Prostate gland (tissue), 2 donors: Measurements from ENCODE around the gene RHPN2.

Experiments
- POLR2AphosphoS5 ChIP-seq: sonication (generic); formaldehyde crosslinking; IDR thresholded peaks from one replicate; pipeline ENCODE4 v1.6.1; 2017; ENCODE audit warnings: antibody characterized with exemption
- TF ChIP-seq, protein P1 (sequence below), 4 experiments: fragments of 200-600 bp in 2 of 4; fragments of 450-650 bp in 2 of 4; sonication (generic) in 2 of 4; IDR thresholded peaks; 1 replicate in 3 of 4; 2 replicates in 1 of 4; pipeline ENCODE4 v1.5.1; 2016 to 2019; ENCODE audit warnings: antibody characterized with exemption in 4 of 4, mild to moderate bottlenecking in 2 of 4, moderate library complexity in 2 of 4

DNA sequence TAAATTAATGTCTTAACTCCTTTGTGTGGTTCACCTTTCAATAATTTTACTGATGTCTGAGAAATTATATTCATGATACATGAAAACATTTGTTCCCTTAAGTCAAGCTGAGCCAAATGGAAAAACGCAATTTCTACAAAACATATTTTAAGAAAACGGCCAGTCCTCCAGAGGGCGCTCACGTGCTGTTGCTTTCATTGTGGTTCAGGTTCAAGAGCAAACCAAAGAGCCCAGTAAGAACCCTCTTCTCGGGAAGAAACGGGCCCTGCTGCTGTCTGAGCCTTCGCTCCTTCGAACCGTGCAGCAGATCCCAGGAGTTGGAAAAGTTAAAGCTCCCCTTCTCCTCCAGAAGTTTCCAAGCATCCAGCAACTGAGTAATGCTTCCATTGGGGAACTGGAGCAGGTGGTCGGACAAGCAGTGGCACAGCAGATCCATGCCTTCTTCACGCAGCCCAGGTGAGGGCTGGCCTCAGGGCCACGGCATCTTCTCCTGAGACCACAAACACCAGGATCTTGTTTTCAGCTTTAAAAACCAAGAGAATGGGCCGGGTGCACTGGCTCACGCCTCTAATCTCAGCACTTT lies 88.4 kb downstream of the RHPN2 start:
- TF ChIP-seq, protein P1, sequence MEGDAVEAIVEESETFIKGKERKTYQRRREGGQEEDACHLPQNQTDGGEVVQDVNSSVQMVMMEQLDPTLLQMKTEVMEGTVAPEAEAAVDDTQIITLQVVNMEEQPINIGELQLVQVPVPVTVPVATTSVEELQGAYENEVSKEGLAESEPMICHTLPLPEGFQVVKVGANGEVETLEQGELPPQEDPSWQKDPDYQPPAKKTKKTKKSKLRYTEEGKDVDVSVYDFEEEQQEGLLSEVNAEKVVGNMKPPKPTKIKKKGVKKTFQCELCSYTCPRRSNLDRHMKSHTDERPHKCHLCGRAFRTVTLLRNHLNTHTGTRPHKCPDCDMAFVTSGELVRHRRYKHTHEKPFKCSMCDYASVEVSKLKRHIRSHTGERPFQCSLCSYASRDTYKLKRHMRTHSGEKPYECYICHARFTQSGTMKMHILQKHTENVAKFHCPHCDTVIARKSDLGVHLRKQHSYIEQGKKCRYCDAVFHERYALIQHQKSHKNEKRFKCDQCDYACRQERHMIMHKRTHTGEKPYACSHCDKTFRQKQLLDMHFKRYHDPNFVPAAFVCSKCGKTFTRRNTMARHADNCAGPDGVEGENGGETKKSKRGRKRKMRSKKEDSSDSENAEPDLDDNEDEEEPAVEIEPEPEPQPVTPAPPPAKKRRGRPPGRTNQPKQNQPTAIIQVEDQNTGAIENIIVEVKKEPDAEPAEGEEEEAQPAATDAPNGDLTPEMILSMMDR (IDR thresholded peaks at IDR 0.05), result peak; percentile 62 to 84 (median 79)
- peak; percentile 64 for TF ChIP-seq POLR2AphosphoS5
